ENCODE data around the gene KCTD13.

DNA sequence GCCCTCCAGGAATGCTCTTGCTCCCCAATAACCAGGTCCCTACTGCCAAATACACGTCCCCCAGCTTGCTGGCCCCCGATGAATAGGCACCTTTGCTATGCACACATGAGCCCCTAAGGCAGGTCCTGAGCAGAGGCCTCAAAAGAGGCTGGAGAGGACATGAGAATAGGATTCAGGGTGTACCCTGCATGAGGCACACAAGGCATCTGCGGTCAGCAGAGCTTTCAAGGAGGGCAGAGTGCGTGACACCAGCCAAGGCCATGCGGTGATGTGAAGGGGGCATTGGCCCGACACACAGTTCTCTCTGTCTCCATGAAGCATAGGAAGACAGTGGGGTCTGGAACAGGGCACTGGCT, 33.6 kb downstream of the KCTD13 start:
- no peak for TF ChIP-seq ZNF274 (IDR thresholded peaks at IDR 0.05; ENCODE audit: low read depth, low read length)
- TF ChIP-seq SUZ12 (IDR thresholded peaks at IDR 0.05; ENCODE audit: extremely low read depth, insufficient read depth, insufficient read length): no peak
- no peak for TF ChIP-seq YY1 (IDR thresholded peaks at IDR 0.05; ENCODE audit: insufficient read depth, insufficient read length)

All from NT2/D1 (cell line).